Mesendoderm (in vitro differentiated cells): Measurements from ENCODE around the gene NXN.

Experiments used
- DNase-seq: peaks from one replicate; pipeline ENCODE4 v3.0.0; 2013
- H2AK5ac ChIP-seq: 2 replicates; pipeline ENCODE4 v1.6.1; 2013; ENCODE audit warnings: low read length, inconsistent platforms
- H2BK120ac ChIP-seq: 2 replicates; pipeline ENCODE4 v1.6.1; 2013; ENCODE audit warnings: low read depth, mild to moderate bottlenecking, low read length, moderate library complexity, mixed read lengths
- H2BK15ac ChIP-seq: replicated peaks from 2 replicates; pipeline ENCODE4 v1.6.1; 2013; ENCODE audit warnings: low read depth, mild to moderate bottlenecking, moderate library complexity
- H2BK5ac ChIP-seq: 2 replicates; pipeline ENCODE4 v1.6.1; 2013; ENCODE audit warnings: low read length, inconsistent platforms
- H3K18ac ChIP-seq: 2 replicates; pipeline ENCODE4 v1.6.1; 2013; ENCODE audit warnings: mild to moderate bottlenecking, low read length, mixed read lengths
- H3K23ac ChIP-seq: one replicate; pipeline ENCODE4 v1.6.1; 2013; ENCODE audit warnings: low read length
- H3K27ac ChIP-seq: 2 replicates; pipeline ENCODE4 v1.5.1; 2013; ENCODE audit warnings: low read depth, mild to moderate bottlenecking, inconsistent platforms, low read length, moderate library complexity
- H3K27me3 ChIP-seq: 2 replicates; pipeline ENCODE4 v1.6.1; 2013; ENCODE audit warnings: low read length, control low read depth, mild to moderate bottlenecking, inconsistent platforms; ENCODE audit not compliant: insufficient read depth, poor library complexity
- H3K36me3 ChIP-seq: 2 replicates; pipeline ENCODE4 v1.6.1; 2013; ENCODE audit warnings: low read length, inconsistent platforms; ENCODE audit not compliant: control insufficient read depth, insufficient read depth
- H3K4ac ChIP-seq: one replicate; pipeline ENCODE4 v1.6.1; 2013; ENCODE audit warnings: low read depth, mild to moderate bottlenecking, low read length, moderate library complexity
- H3K4me1 ChIP-seq: 2 replicates; pipeline ENCODE4 v1.6.1; 2013; ENCODE audit warnings: low read depth, low read length, inconsistent platforms; ENCODE audit not compliant: control insufficient read depth
- H3K4me2 ChIP-seq: 2 replicates; pipeline ENCODE4 v1.6.1; 2013; ENCODE audit warnings: low read length
- H3K4me3 ChIP-seq: 2 replicates; pipeline ENCODE4 v1.5.1; 2013; ENCODE audit warnings: mild to moderate bottlenecking, low read length
- H3K56ac ChIP-seq: one replicate; pipeline ENCODE4 v1.6.1; 2013; ENCODE audit warnings: low read length
- H3K79me1 ChIP-seq: 2 replicates; pipeline ENCODE4 v1.6.1; 2013; ENCODE audit warnings: low read length, inconsistent platforms
- H3K79me2 ChIP-seq: 2 replicates; pipeline ENCODE4 v1.6.1; 2013; ENCODE audit warnings: mild to moderate bottlenecking, low read length; ENCODE audit not compliant: control insufficient read depth, insufficient read depth
- H3K9ac ChIP-seq: 2 replicates; pipeline ENCODE4 v1.6.1; 2013; ENCODE audit warnings: low read length, inconsistent platforms
- H4K5ac ChIP-seq: one replicate; pipeline ENCODE4 v1.6.1; 2013; ENCODE audit warnings: low read length
- H4K8ac ChIP-seq: one replicate; pipeline ENCODE4 v1.6.1; 2013; ENCODE audit warnings: low read depth, mild to moderate bottlenecking, control low read depth, low read length, moderate library complexity
- WGBS: extraction: QIAGEN DNeasy Blood & Tissue Kit; methylation state at CpG from one replicate; pipeline ENCODE4 v1.1.7; 2013; ENCODE audit warnings: low lambda C conversion rate, missing lambda C conversion rate; ENCODE audit not compliant: insufficient coverage; ENCODE audit errors: extremely low coverage; 5-methylcytosine and 5-hydroxymethylcytosine counted together

Gene NXN

DNA sequence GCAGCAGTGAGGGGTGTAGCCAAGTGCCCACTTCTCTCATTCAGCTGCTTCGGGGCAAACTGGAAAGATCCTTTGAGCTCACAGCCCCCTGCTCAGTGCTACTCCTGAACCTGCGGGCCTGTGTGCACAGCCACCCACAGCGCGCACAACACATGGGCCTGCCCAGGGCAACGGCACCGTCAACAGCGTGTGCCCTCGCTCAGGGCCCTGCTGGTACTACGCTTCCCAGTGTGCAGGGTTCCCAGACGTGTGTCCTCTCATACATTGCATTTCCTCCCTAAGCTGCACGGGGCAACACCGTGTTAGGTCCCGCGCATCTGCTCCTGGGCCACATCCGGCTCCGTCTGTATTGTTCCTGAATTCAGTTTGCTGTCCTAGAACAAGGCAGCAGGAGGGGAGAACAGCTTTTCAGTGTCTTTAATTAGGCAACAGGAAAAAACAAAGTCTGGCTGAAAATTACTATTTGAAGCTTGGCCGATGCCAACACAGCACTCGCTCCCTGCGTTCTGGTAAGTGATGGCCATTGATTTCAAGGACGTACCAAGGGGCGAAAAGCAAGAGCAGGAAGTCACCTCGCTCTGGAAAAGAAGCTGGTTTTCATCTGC, 182.2 kb downstream of the NXN start:
- Histone ChIP-seq H2BK5ac (no peak overlapping the region), H3K4ac (no peak overlapping the region), H4K5ac (no peak overlapping the region), H3K79me2 (no peaks in the 10 kb centered on the region), H3K4me2 (no peak overlapping the region), H3K18ac (no peak overlapping the region), H2AK5ac (no peak overlapping the region), H4K8ac (no peak overlapping the region), H3K79me1 (peaks cover 3% of the 10 kb centered on the region), H3K27me3 (no peaks in the 10 kb centered on the region), H3K23ac (no peak overlapping the region), H3K56ac (no peak overlapping the region), H2BK15ac (no peak overlapping the region), H3K4me1 (peaks cover 3% of the 10 kb centered on the region), H2BK120ac (no peak overlapping the region), H3K36me3 (peaks cover 19% of the 10 kb centered on the region), H3K4me3 (no peak overlapping the region), H3K27ac (no peak overlapping the region), H3K9ac (no peak overlapping the region)
- WGBS = no CpG with 5 or more reads among the region's 22 CpGs
- no peak for DNase-seq

DNA sequence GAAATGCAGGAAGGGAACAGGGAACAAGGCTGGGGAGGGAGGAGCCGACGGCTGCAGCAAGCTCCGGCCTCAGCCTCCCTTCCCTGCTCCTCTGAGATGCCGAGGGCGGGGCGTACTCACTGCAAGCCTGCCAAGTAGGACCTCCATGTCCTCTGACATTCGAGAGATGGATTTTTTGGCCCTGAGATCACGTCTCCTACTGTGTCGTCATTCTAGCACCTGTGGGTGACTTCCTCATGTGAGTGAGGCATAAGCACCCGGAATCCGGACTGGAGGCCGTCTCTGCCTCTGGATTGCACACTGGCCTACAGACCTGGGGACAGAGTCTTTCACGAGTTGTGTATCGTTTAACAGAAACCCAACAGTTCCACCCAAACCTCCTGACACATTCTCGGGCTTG, 183.0 kb downstream of the NXN start:
- Histone ChIP-seq H3K18ac (no peak overlapping the region), H3K56ac (no peak overlapping the region), H3K27me3 (no peaks in the 10 kb centered on the region), H2BK5ac (no peak overlapping the region), H3K23ac (no peak overlapping the region), H3K79me1 (peaks cover 3% of the 10 kb centered on the region), H3K4ac (no peak overlapping the region), H3K4me3 (no peak overlapping the region), H3K9ac (no peak overlapping the region), H3K4me1 (peaks cover 3% of the 10 kb centered on the region), H3K27ac (no peak overlapping the region), H3K79me2 (no peaks in the 10 kb centered on the region), H3K4me2 (no peak overlapping the region), H2AK5ac (no peak overlapping the region), H4K8ac (no peak overlapping the region), H2BK120ac (no peak overlapping the region), H3K36me3 (peaks cover 15% of the 10 kb centered on the region), H2BK15ac (no peak overlapping the region), H4K5ac (no peak overlapping the region)
- no peak for DNase-seq
- WGBS = no CpG with 5 or more reads among the region's 15 CpGs

DNA sequence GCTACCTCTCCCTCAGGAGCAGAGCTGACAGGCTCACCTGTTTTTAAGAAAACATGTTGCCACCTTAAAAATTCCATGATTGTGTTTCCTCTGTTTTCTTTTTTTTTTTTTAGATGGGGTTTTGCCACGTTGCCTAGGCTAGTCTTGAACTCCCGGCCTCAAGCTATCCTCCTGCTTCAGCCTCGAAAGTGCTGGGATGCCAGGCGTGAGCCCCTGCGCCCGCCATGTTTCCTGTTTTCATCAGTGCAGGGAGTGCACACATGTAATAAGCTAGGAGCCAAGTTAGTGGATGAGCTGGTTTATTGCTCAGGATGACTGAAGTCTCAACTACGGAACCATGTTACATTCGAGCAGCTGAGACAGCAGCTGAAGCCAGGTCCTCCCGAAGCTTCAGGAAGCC, 183.9 kb downstream of the NXN start:
- Histone ChIP-seq H2BK120ac (no peak overlapping the region), H2BK5ac (no peak overlapping the region), H2AK5ac (no peak overlapping the region), H3K4me2 (no peak overlapping the region), H3K4me3 (no peak overlapping the region), H4K8ac (no peak overlapping the region), H3K9ac (peak overlapping the region; percentile 43), H4K5ac (no peak overlapping the region), H3K4me1 (peaks cover 5% of the 10 kb centered on the region), H3K18ac (no peak overlapping the region), H2BK15ac (no peak overlapping the region), H3K23ac (no peak overlapping the region), H3K79me2 (no peaks in the 10 kb centered on the region), H3K27ac (no peak overlapping the region), H3K56ac (peak overlapping the region; percentile 56), H3K36me3 (peaks cover 15% of the 10 kb centered on the region), H3K79me1 (peaks cover 6% of the 10 kb centered on the region), H3K27me3 (no peaks in the 10 kb centered on the region), H3K4ac (no peak overlapping the region)
- no CpG with 5 or more reads among the region's 9 CpGs for WGBS
- no peak for DNase-seq

DNA sequence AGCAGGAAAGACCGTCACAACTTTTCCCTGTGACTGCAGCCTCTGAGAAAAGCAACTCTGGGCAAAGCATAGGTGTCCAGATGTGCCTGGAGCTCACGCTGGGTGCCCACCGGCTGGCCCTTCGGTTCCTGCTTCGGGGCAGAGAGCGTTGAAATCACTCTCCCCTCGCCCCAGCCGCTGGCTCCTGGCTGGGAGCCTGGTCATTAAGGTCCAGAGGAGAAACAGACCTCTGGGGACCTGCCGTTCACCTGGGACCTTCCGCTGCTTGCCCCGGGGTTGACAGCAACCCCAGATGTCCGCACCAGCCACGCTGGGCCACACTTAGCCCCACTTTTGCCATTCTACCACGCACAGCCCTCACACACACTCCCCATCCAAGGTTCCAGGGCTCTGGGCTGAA, 184.3 kb downstream of the NXN start:
- no peak overlapping the region for H2AK5ac ChIP-seq

DNA sequence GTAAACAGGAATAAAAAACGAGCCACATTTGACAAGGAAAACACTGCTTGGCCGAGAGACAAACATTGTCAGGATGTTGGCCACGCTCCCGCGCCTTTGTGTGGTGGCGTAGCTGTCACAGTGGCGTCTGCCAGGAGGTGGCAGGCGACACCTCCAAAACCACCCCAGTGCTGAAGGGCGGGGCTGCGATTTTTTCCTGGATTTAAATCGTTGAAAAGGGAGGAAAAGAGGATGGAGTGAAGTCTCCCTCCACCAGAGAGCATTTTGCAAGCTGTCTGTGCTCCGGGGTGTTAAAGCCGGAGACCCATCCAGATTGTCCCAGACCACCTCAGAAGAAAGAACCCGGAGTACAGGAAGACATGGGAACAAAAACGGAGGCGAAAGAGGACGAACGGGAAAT, 184.7 kb downstream of the NXN start:
- no peak overlapping the region for H4K5ac ChIP-seq
- no peak overlapping the region for H3K4ac ChIP-seq
- no peak overlapping the region for H3K23ac ChIP-seq
- H3K56ac ChIP-seq = peak overlapping the region; percentile 22
- no peaks in the 10 kb centered on the region for H3K27me3 ChIP-seq
- H3K4me2 ChIP-seq = no peak overlapping the region
- H4K8ac ChIP-seq = no peak overlapping the region
- no peak overlapping the region for H2BK5ac ChIP-seq
- no peaks in the 10 kb centered on the region for H3K79me2 ChIP-seq
- H3K18ac ChIP-seq = no peak overlapping the region
- H3K4me1 ChIP-seq = peaks cover 5% of the 10 kb centered on the region
- H3K36me3 ChIP-seq = peaks cover 12% of the 10 kb centered on the region
- H3K4me3 ChIP-seq = no peak overlapping the region
- no peak overlapping the region for H2BK15ac ChIP-seq
- H2AK5ac ChIP-seq = no peak overlapping the region
- H2BK120ac ChIP-seq = no peak overlapping the region
- peak; percentile 84 for DNase-seq
- peaks cover 6% of the 10 kb centered on the region for H3K79me1 ChIP-seq
- H3K27ac ChIP-seq = peak overlapping the region; percentile 22
- H3K9ac ChIP-seq = peak overlapping the region; percentile 43
- no CpG with 5 or more reads among the region's 18 CpGs for WGBS

More for the DNA sequence above, 184.3 kb downstream of the NXN start:
- no peaks in the 10 kb centered on the region for H3K79me2 ChIP-seq
- no peak overlapping the region for H3K23ac ChIP-seq
- H4K8ac ChIP-seq = no peak overlapping the region
- H2BK15ac ChIP-seq = no peak overlapping the region
- no peak overlapping the region for H2BK5ac ChIP-seq
- H3K4me3 ChIP-seq = no peak overlapping the region
- H3K27ac ChIP-seq = peak overlapping the region; percentile 22
- DNase-seq = no peak
- H3K79me1 ChIP-seq = peaks cover 6% of the 10 kb centered on the region
- H3K4me1 ChIP-seq = peaks cover 5% of the 10 kb centered on the region
- H4K5ac ChIP-seq = no peak overlapping the region
- peak overlapping the region; percentile 56 for H3K56ac ChIP-seq
- H3K4ac ChIP-seq = no peak overlapping the region
- no peak overlapping the region for H2BK120ac ChIP-seq
- peaks cover 13% of the 10 kb centered on the region for H3K36me3 ChIP-seq
- no CpG with 5 or more reads among the region's 14 CpGs for WGBS
- no peak overlapping the region for H3K4me2 ChIP-seq
- H3K9ac ChIP-seq = peak overlapping the region; percentile 43
- no peaks in the 10 kb centered on the region for H3K27me3 ChIP-seq
- no peak overlapping the region for H3K18ac ChIP-seq

DNA sequence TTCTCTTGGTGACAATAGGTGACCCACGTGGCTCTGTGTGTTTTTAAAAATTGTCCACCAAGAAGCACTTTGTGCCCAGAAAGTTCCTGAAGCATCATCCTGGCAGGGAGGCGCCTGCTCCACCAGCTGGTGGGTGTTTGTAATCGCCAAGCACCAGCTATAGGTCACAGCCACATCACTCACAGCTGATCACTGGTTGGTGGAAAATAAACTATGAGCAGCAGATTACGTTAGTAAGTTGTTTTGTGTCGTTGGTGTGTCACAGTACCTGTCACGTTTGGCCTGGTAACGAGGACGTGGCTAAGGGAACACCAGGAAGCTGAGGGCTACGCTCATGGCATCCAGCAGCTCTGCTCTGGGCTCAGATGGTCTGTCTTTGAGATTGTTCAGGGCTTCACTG, 187.3 kb downstream of the NXN start:
- H3K4me2 ChIP-seq = no peak overlapping the region
- H3K23ac ChIP-seq = no peak overlapping the region
- H2BK15ac ChIP-seq = no peak overlapping the region
- no peak overlapping the region for H3K18ac ChIP-seq
- H3K4ac ChIP-seq = no peak overlapping the region
- H4K5ac ChIP-seq = no peak overlapping the region
- H3K27ac ChIP-seq = no peak overlapping the region
- H3K79me2 ChIP-seq = no peaks in the 10 kb centered on the region
- H2AK5ac ChIP-seq = no peak overlapping the region
- H3K4me3 ChIP-seq = no peak overlapping the region
- no peak overlapping the region for H3K9ac ChIP-seq
- DNase-seq = peak; percentile 59
- WGBS = no CpG with 5 or more reads among the region's 9 CpGs
- peaks cover 6% of the 10 kb centered on the region for H3K79me1 ChIP-seq
- H2BK120ac ChIP-seq = no peak overlapping the region
- H3K27me3 ChIP-seq = no peaks in the 10 kb centered on the region
- H4K8ac ChIP-seq = no peak overlapping the region
- H3K4me1 ChIP-seq = peaks cover 5% of the 10 kb centered on the region
- H3K36me3 ChIP-seq = peaks cover 13% of the 10 kb centered on the region
- H2BK5ac ChIP-seq = no peak overlapping the region
- no peak overlapping the region for H3K56ac ChIP-seq
